ENCODE data around the gene ARHGEF3. TPM values are rescaled to one million over a fixed set of nuclear protein-coding genes. Genes with fewer than 3 reads are reported as not detected.

The ARHGEF3 gene
- total RNA-seq, 1 donor from 2014 or later: 6.9 TPM

GRCh38 chr3:56682462-56683121, 119.2 kb downstream of the ARHGEF3 start:
- Mint-ChIP-seq H3K4me1 (ENCODE audit: low read depth) (peaks cover 37% of the 10 kb centered on the region), H3K4me3 (ENCODE audit: unreplicated experiment) (peak overlapping the region; percentile 96), H3K27me3 (ENCODE audit: low read depth) (no peaks in the 10 kb centered on the region), H3K36me3 (ENCODE audit: low read depth) (peaks cover 5% of the 10 kb centered on the region), H3K9me3 (ENCODE audit: low read depth) (no peaks in the 10 kb centered on the region), H3K27ac (ENCODE audit: unreplicated experiment) (peak overlapping the region; percentile 98)
- TF ChIP-seq, protein P1, sequence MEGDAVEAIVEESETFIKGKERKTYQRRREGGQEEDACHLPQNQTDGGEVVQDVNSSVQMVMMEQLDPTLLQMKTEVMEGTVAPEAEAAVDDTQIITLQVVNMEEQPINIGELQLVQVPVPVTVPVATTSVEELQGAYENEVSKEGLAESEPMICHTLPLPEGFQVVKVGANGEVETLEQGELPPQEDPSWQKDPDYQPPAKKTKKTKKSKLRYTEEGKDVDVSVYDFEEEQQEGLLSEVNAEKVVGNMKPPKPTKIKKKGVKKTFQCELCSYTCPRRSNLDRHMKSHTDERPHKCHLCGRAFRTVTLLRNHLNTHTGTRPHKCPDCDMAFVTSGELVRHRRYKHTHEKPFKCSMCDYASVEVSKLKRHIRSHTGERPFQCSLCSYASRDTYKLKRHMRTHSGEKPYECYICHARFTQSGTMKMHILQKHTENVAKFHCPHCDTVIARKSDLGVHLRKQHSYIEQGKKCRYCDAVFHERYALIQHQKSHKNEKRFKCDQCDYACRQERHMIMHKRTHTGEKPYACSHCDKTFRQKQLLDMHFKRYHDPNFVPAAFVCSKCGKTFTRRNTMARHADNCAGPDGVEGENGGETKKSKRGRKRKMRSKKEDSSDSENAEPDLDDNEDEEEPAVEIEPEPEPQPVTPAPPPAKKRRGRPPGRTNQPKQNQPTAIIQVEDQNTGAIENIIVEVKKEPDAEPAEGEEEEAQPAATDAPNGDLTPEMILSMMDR (IDR thresholded peaks at IDR 0.05): peak; percentile 35
- no peak for DNase-seq (ENCODE audit: low spot score)

GRCh38 chr3:56681984-56682461, 119.7 kb downstream of the ARHGEF3 start:
- Mint-ChIP-seq H3K27me3 (ENCODE audit: low read depth) (no peaks in the 10 kb centered on the region), H3K4me1 (ENCODE audit: low read depth) (peaks cover 42% of the 10 kb centered on the region), H3K36me3 (ENCODE audit: low read depth) (peaks cover 5% of the 10 kb centered on the region), H3K27ac (ENCODE audit: unreplicated experiment) (peak overlapping the region; percentile 98), H3K4me3 (ENCODE audit: unreplicated experiment) (peak overlapping the region; percentile 96), H3K9me3 (ENCODE audit: low read depth) (no peaks in the 10 kb centered on the region)
- TF ChIP-seq, protein P1 (IDR thresholded peaks at IDR 0.05): no peak
- no peak for DNase-seq (ENCODE audit: low spot score)

GRCh38 chr3:56680054-56680580, 121.6 kb downstream of the ARHGEF3 start:
- no peak for DNase-seq (ENCODE audit: low spot score)
- H3K27ac Mint-ChIP-seq (ENCODE audit: unreplicated experiment): no peak overlapping the region
- no peak overlapping the region for H3K4me3 Mint-ChIP-seq (ENCODE audit: unreplicated experiment)
- H3K36me3 Mint-ChIP-seq (ENCODE audit: low read depth): peaks cover 5% of the 10 kb centered on the region
- TF ChIP-seq, protein P1 (IDR thresholded peaks at IDR 0.05): no peak
- H3K4me1 Mint-ChIP-seq (ENCODE audit: low read depth): peaks cover 45% of the 10 kb centered on the region
- H3K27me3 Mint-ChIP-seq (ENCODE audit: low read depth): no peaks in the 10 kb centered on the region
- H3K9me3 Mint-ChIP-seq (ENCODE audit: low read depth): no peaks in the 10 kb centered on the region

Other genes with a start within 250 kb of the ARHGEF3 start
- 12.4 to 19.8 TPM (median 12.6 TPM) in 3 replicates for gene CCDC66, start 244.8 kb downstream of the ARHGEF3 start, total RNA-seq
- gene TASOR, start 118.7 kb downstream of the ARHGEF3 start, total RNA-seq: 51.5 to 62.5 TPM (median 51.7 TPM) in 3 replicates